Thoracic aorta (tissue), 2 donors: ENCODE measurements around the gene C11orf97. TPM values are rescaled to one million over a fixed set of nuclear protein-coding genes. Genes with fewer than 3 reads are reported as not detected.

Experiments used
- ATAC-seq: fragments of 150-250 bp; one replicate; pipeline ENCODE4 v1.8.0; 2017; ENCODE audit warnings: low read depth; ENCODE audit not compliant: insufficient number of reproducible peaks, low FRiP score
- DNase-seq: peaks from one replicate; pipeline ENCODE4 v3.0.0-alpha.2; 2020; ENCODE audit warnings: low spot score
- H3K27ac ChIP-seq, 2 donors: fragments of 200-600 bp; sonication (generic); 1 replicate in 1 of 2; 2 replicates in 1 of 2; pipeline ENCODE4 v1.5.1; 2016; ENCODE audit warnings: mild to moderate bottlenecking in 2 of 2, moderate library complexity in 2 of 2
- H3K27me3 ChIP-seq: fragments of 200-600 bp; sonication (generic); replicated peaks from 2 replicates; pipeline ENCODE4 v1.6.0; 2016; ENCODE audit warnings: mild to moderate bottlenecking; ENCODE audit not compliant: insufficient read depth
- H3K36me3 ChIP-seq: fragments of 200-600 bp; sonication (generic); one replicate; pipeline ENCODE4 v1.5.1; 2016
- H3K4me1 ChIP-seq, 2 donors: fragments of 200-600 bp; sonication (generic); 1 replicate in 1 of 2; 2 replicates in 1 of 2; pipeline versions ENCODE4 v1.5.1 to v1.6.0; 2016; ENCODE audit warnings: low read depth in 2 of 2, mild to moderate bottlenecking in 1 of 2; ENCODE audit not compliant: control insufficient read depth in 1 of 2
- H3K4me3 ChIP-seq: fragments of 200-600 bp; sonication (generic); 2 replicates; pipeline ENCODE4 v1.5.1; 2016; ENCODE audit warnings: mild to moderate bottlenecking
- H3K9me3 ChIP-seq: fragments of 200-600 bp; sonication (generic); 2 replicates; pipeline ENCODE4 v1.5.1; 2016
- total RNA-seq, 2 donors: library from RNA; depleted of rRNA; stranded (reverse); fragments of >200 nt; gene quantifications; one replicate each; pipeline versions ENCODE4 v1.1.0 to v1.2.3, GENCODE V29; 2016
- TF ChIP-seq, protein P1 (sequence below): fragments of 200-600 bp; sonication (generic); IDR thresholded peaks from one replicate; pipeline ENCODE4 v1.5.1; 2019; ENCODE audit warnings: antibody characterized with exemption

C11orf97 gene
- total RNA-seq, 2 donors from 2014 or later: not detected

DNA sequence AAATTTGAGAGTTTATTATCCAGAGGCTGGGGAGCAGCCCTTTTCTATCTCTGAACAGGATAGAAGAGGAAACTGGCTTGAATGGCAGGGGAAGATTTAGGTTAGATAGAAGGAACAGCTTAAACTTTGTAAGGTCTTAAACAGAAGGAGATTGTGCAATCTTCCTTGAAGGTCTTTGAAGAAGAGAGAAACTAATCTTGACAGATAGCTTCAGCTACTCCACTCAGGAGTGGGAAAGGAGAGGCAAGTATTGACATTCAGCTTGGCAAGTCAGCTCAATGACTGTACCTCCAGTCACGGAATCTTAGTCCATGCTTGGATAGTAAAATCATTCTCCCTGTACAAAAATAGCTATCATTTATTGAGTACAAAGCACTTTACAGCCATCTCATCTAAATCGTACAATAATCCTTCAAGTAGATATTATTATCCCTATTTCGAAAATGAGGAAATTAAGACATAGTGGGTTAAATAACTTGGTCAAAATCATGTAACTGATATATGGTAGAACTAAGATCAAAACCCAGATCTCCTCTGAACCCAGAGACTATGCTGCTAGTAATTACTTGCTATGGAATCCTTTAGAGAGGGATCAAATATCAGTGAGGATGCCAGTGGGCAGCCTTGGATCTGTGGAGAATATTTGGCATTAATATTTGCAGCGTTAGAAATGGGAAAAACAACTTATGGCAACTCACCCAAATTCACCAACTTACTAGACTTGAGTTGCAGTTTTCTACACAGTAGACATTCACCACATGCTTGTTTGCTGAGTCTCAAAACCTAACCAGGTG, 14.6 kb downstream of the C11orf97 start:
- Histone ChIP-seq H3K27me3 (no peaks in the 10 kb centered on the region), H3K27ac (no peak overlapping the region), H3K36me3 (no peaks in the 10 kb centered on the region), H3K4me1 (peaks cover 0 to 6% of the 10 kb centered on the region in 2 donors), H3K4me3 (no peak overlapping the region), H3K9me3 (no peaks in the 10 kb centered on the region)
- ATAC-seq (no peak), DNase-seq (no peak)
- TF ChIP-seq, protein P1, sequence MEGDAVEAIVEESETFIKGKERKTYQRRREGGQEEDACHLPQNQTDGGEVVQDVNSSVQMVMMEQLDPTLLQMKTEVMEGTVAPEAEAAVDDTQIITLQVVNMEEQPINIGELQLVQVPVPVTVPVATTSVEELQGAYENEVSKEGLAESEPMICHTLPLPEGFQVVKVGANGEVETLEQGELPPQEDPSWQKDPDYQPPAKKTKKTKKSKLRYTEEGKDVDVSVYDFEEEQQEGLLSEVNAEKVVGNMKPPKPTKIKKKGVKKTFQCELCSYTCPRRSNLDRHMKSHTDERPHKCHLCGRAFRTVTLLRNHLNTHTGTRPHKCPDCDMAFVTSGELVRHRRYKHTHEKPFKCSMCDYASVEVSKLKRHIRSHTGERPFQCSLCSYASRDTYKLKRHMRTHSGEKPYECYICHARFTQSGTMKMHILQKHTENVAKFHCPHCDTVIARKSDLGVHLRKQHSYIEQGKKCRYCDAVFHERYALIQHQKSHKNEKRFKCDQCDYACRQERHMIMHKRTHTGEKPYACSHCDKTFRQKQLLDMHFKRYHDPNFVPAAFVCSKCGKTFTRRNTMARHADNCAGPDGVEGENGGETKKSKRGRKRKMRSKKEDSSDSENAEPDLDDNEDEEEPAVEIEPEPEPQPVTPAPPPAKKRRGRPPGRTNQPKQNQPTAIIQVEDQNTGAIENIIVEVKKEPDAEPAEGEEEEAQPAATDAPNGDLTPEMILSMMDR: no peak

DNA sequence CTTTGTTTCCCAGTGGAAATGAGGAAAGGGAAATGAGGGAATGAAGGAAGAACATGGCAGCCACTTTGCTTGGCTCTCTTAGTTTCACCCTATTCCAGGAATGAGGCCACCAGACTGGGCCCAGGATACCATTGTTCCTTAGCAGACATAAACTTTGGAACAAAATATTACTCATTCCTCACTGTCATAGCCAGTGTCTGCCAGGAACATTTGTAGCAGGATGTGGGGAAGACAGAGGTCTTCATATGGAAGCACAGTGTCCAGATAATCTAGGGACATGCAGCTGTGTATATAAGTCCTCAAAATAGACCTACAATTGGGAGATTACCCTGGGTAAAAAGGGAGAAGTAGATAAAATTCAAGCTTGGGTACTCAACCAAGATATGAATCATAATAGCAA, 16.3 kb downstream of the C11orf97 start:
- Histone ChIP-seq H3K36me3 (no peaks in the 10 kb centered on the region), H3K27me3 (no peaks in the 10 kb centered on the region), H3K27ac (no peak overlapping the region), H3K4me3 (no peak overlapping the region), H3K4me1 (peaks cover 6 to 7% of the 10 kb centered on the region in 2 donors), H3K9me3 (no peaks in the 10 kb centered on the region)
- DNase-seq (no peak), ATAC-seq (no peak)
- TF ChIP-seq, protein P1: no peak

DNA sequence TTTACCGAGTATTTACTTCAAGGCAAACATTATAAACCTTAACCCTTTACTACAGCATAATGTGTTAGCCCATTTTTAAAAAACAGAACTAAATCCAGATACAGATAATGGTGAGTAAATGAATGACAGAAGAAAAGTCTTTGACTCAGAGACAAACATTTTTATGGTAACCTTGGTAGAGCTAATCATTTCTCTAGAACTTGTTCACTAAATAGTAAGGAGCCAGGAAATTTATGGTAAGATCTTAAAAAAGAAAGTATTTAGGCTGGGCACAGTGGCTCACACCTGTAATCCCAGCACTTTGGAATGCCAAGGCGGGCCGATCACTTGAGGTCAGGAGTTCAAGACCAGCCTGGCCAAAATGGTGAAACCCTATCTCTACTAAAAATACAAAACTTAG, 19.9 kb downstream of the C11orf97 start:
- Histone ChIP-seq H3K36me3 (no peaks in the 10 kb centered on the region), H3K27me3 (no peaks in the 10 kb centered on the region), H3K4me3 (no peak overlapping the region), H3K9me3 (no peaks in the 10 kb centered on the region), H3K4me1 (peaks cover 25 to 38% of the 10 kb centered on the region in 2 donors), H3K27ac (no peak overlapping the region)
- ATAC-seq (no peak), DNase-seq (no peak)
- TF ChIP-seq, protein P1: no peak

DNA sequence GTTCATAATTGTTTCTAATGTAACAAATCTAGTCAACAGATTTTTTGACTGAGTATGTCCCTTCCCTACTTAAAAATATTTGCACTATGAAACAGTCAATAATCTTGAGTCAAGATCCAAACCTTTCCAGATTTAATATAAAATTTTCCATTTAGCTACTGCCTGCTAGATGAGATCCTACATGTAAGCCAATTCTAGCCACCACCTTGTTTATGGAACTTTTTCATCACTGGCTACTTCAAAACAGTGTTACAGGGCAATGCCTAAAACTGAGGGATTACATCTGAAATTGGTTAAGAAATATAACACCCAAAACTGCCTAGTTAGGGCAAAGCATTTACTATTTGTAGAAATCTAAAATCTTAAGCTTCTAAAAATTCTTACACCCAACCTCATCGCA, 20.9 kb downstream of the C11orf97 start:
- TF ChIP-seq, protein P1: no peak
- ATAC-seq: no peak
- no peak for DNase-seq
- Histone ChIP-seq H3K4me1 (peaks cover 32 to 44% of the 10 kb centered on the region in 2 donors), H3K9me3 (no peaks in the 10 kb centered on the region), H3K36me3 (no peaks in the 10 kb centered on the region), H3K27me3 (no peaks in the 10 kb centered on the region), H3K4me3 (peak overlapping the region; percentile 62), H3K27ac (peak overlapping the region; percentile 53 to 92)

DNA sequence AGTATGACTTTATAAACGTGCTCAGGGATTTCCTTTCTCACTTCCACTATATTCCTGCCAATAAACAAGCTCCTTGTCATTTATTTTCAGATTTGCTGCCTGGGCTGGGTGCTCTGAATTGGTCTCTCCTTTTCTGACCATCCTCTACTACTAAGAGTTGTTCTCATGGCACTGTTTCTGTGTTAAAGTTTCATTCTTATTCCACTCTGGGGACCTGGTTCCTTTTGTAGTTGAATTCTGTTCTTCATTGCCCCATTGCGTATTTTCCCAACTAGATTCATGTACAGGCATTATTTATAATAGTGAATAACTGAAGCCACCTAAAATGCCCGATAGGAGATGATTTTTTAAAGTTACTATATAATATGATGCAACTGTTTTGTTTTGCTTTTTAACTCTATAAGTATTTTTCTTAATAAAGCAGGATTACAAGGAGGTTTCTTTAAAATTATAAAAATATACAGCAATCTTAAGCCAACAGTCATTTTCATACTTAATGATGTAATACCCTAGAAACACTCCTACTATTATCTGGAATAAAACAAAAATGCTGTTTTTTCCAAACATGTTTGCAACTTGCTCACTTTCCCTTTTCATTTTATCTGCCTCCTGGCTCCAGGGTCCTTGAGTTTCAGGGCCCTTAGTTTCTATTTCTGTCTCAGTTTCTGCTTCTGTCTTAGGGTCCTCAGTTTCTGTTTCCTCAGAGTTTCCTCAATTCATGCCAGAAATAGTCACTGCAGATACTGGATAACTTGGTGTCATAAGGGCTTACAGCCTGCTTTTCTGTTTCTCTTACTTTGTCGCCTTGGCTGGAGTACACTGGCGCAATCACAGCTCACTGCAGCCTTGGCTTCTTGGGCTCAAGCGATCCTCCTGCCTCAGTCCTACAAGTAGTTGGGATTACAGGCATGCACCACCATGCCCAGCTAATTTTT, 21.7 kb downstream of the C11orf97 start:
- H3K4me1 ChIP-seq: peaks cover 32 to 44% of the 10 kb centered on the region in 2 donors
- TF ChIP-seq, protein P1: no peak
- H3K27ac ChIP-seq: peak overlapping the region; percentile 53 to 92
- peak overlapping the region; percentile 62 for H3K4me3 ChIP-seq
- peak; percentile 20 for ATAC-seq
- H3K27me3 ChIP-seq: no peaks in the 10 kb centered on the region
- H3K9me3 ChIP-seq: no peaks in the 10 kb centered on the region
- no peak for DNase-seq
- no peaks in the 10 kb centered on the region for H3K36me3 ChIP-seq
